ENCODE results near the gene KCNMA1.

- TF ChIP-seq CTCF (IDR thresholded peaks at IDR 0.05 in 8 of 11, conservative IDR thresholded peaks at IDR 0.05 in 3 of 11) (no peak), POLR2A (IDR thresholded peaks at IDR 0.05) (no peak)
Measured at GRCh38 chr10:77602913-77603533, 34.6 kb downstream of the KCNMA1 start.
